G401 (cell line): Measurements from ENCODE around the gene DCP1A. TPM values are rescaled to one million over a fixed set of nuclear protein-coding genes. Genes with fewer than 3 reads are reported as not detected.

Source experiments
- DNase-seq: peaks from one replicate; pipeline ENCODE4 v3.0.0-alpha.2; 2015; ENCODE audit warnings: low spot score
- in situ Hi-C: cut with HindIII; loops from 2 replicates; pipeline ENCODE4 v1.10.0; 2016; ENCODE audit warnings: low sequenced_read_pairs, mixed read lengths
- total RNA-seq: library from RNA; depleted of rRNA; stranded (reverse); fragments of >200 nt; shearing (Covaris generic); gene quantifications from 2 replicates; pipeline ENCODE4 v1.2.3, GENCODE V29; 2014; rRNA removed

The DCP1A gene
- total RNA-seq, 1 experiment from 2014 or later = 29.8 TPM

DNA sequence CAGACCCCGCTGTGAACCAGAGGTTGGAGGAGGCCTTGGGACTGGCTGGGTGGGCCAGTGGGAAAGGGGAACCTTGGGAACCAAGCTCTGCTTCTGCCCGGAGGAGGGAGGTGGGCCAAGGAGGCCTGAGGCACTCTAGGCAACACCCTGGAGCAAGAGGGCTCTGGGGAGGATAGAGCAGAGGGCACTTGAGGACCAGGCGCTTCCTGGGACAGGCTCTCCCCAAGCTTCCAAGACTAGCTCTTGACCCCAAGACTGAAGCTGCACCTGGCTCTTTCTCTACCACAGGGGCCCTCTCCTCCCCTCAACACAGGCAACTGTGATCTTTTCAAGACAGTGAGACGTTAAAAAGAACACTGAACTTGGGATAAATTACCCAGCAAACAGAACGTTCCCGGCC, 111.8 kb downstream of the DCP1A start:
- no peak for DNase-seq
- in situ Hi-C loops = no loop called here

DNA sequence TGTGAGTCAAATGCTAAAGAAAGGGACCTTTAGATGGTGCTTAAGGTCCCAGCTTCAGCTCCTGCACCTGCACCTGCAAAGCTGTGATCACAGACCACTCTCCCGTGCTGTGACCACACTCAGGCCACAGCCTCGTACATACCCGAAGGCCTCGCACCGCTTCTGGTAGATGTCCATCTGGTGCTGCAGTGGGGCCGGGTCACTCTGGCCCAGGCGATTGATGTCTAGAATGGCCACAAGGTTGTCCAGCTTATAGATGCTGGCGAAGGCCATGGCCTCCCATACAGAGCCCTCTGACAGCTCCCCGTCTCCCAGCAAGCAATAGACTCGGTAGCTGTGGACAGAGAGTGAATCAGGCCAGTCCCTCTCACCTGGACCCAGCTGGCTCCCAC, 112.5 kb downstream of the DCP1A start:
- DNase-seq = no peak
- in situ Hi-C loops = no loop called here

DNA sequence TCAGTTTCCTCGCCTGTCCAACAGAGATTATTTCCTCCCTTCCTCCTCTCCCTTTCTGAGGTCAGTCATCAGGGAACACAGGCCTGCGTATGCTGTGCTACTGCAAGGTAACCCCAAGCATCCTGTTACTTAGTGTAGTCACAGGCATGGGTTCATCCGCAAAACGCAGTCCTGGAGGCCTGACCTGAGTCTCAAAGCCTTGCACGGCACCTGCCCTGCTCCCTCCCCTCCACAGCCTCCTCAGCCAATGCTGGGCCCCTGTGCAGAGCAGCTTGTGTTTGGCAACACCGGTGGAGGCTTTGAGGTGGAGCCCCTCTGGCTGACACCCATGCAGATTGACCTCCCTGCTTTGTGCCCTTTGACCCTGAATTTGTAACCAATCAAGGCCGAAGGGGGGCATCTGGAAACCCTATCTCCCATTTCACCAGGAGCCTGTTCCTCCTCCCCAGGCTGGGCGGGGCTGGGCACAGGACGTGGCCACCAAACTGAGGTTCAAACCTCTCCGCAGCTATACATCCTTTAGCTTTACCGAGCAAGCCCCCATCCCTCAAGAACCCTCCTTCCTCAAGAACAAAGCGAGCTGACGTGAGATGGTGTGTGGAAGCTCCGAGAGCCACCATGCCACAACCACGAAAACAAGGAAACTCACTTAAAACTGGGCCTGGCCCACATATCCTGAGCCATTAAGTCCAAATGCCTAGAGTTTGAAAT, 113.1 kb downstream of the DCP1A start:
- in situ Hi-C loops = no loop called here
- DNase-seq = no peak

Other genes with a start within 250 kb of the DCP1A start
- 13.6 and 15.0 TPM in 2 replicates for gene RFT1, start 217.1 kb downstream of the DCP1A start, total RNA-seq
- 14.8 and 18.9 TPM in 2 replicates for gene PRKCD, start 186.3 kb downstream of the DCP1A start, total RNA-seq
- 976 and 1,104 TPM in 2 replicates for gene TKT, start 91.5 kb downstream of the DCP1A start, total RNA-seq
- gene CACNA1D, start 147.1 kb upstream of the DCP1A start, total RNA-seq = 3.3 TPM in 1 of 2 replicates, not detected in the other